Mesendoderm (in vitro differentiated cells): ENCODE measurements around the gene CSPG4.

ENCODE experiments used
- DNase-seq: peaks from one replicate; pipeline ENCODE4 v3.0.0; 2013
- H2AK5ac ChIP-seq: 2 replicates; pipeline ENCODE4 v1.6.1; 2013; ENCODE audit warnings: low read length, inconsistent platforms
- H2BK120ac ChIP-seq: 2 replicates; pipeline ENCODE4 v1.6.1; 2013; ENCODE audit warnings: low read depth, mild to moderate bottlenecking, low read length, moderate library complexity, mixed read lengths
- H2BK15ac ChIP-seq: replicated peaks from 2 replicates; pipeline ENCODE4 v1.6.1; 2013; ENCODE audit warnings: low read depth, mild to moderate bottlenecking, moderate library complexity
- H2BK5ac ChIP-seq: 2 replicates; pipeline ENCODE4 v1.6.1; 2013; ENCODE audit warnings: low read length, inconsistent platforms
- H3K18ac ChIP-seq: 2 replicates; pipeline ENCODE4 v1.6.1; 2013; ENCODE audit warnings: mild to moderate bottlenecking, low read length, mixed read lengths
- H3K23ac ChIP-seq: one replicate; pipeline ENCODE4 v1.6.1; 2013; ENCODE audit warnings: low read length
- H3K27ac ChIP-seq: 2 replicates; pipeline ENCODE4 v1.5.1; 2013; ENCODE audit warnings: low read depth, mild to moderate bottlenecking, inconsistent platforms, low read length, moderate library complexity
- H3K27me3 ChIP-seq: 2 replicates; pipeline ENCODE4 v1.6.1; 2013; ENCODE audit warnings: low read length, control low read depth, mild to moderate bottlenecking, inconsistent platforms; ENCODE audit not compliant: insufficient read depth, poor library complexity
- H3K36me3 ChIP-seq: 2 replicates; pipeline ENCODE4 v1.6.1; 2013; ENCODE audit warnings: low read length, inconsistent platforms; ENCODE audit not compliant: control insufficient read depth, insufficient read depth
- H3K4ac ChIP-seq: one replicate; pipeline ENCODE4 v1.6.1; 2013; ENCODE audit warnings: low read depth, mild to moderate bottlenecking, low read length, moderate library complexity
- H3K4me1 ChIP-seq: 2 replicates; pipeline ENCODE4 v1.6.1; 2013; ENCODE audit warnings: low read depth, low read length, inconsistent platforms; ENCODE audit not compliant: control insufficient read depth
- H3K4me2 ChIP-seq: 2 replicates; pipeline ENCODE4 v1.6.1; 2013; ENCODE audit warnings: low read length
- H3K4me3 ChIP-seq: 2 replicates; pipeline ENCODE4 v1.5.1; 2013; ENCODE audit warnings: mild to moderate bottlenecking, low read length
- H3K56ac ChIP-seq: one replicate; pipeline ENCODE4 v1.6.1; 2013; ENCODE audit warnings: low read length
- H3K79me1 ChIP-seq: 2 replicates; pipeline ENCODE4 v1.6.1; 2013; ENCODE audit warnings: low read length, inconsistent platforms
- H3K79me2 ChIP-seq: 2 replicates; pipeline ENCODE4 v1.6.1; 2013; ENCODE audit warnings: mild to moderate bottlenecking, low read length; ENCODE audit not compliant: control insufficient read depth, insufficient read depth
- H3K9ac ChIP-seq: 2 replicates; pipeline ENCODE4 v1.6.1; 2013; ENCODE audit warnings: low read length, inconsistent platforms
- H4K5ac ChIP-seq: one replicate; pipeline ENCODE4 v1.6.1; 2013; ENCODE audit warnings: low read length
- H4K8ac ChIP-seq: one replicate; pipeline ENCODE4 v1.6.1; 2013; ENCODE audit warnings: low read depth, mild to moderate bottlenecking, control low read depth, low read length, moderate library complexity
- WGBS: extraction: QIAGEN DNeasy Blood & Tissue Kit; methylation state at CpG from one replicate; pipeline ENCODE4 v1.1.7; 2013; ENCODE audit warnings: low lambda C conversion rate, missing lambda C conversion rate; ENCODE audit not compliant: insufficient coverage; ENCODE audit errors: extremely low coverage; 5-methylcytosine and 5-hydroxymethylcytosine counted together

Gene CSPG4

DNA sequence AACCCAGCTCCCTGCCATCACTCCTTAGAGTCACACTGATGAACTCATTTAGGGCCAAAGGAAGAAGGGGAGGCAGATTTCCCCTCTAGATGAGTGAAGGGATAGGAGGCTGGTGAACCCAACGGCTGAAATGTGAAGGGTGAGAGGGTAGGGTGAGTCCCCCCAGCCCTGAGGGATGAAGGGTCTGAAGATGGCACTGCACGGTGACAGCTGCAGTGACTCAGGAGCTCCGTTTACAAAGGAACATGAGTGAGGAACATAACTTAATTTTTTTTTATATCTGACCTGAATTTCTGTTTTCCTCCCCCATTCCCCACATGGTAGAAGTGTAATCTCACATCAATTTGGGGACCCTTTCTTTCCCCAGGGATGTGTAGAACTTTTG lies 50.9 kb downstream of the CSPG4 start:
- H3K9ac ChIP-seq: no peak overlapping the region
- H3K4me3 ChIP-seq: no peak overlapping the region
- no peak for DNase-seq
- H3K56ac ChIP-seq: no peak overlapping the region
- H2BK15ac ChIP-seq: no peak overlapping the region
- no peak overlapping the region for H3K18ac ChIP-seq
- H3K27me3 ChIP-seq: no peaks in the 10 kb centered on the region
- H3K36me3 ChIP-seq: no peaks in the 10 kb centered on the region
- no peak overlapping the region for H3K4me2 ChIP-seq
- no peak overlapping the region for H2BK120ac ChIP-seq
- H4K5ac ChIP-seq: no peak overlapping the region
- H3K79me1 ChIP-seq: no peaks in the 10 kb centered on the region
- no peak overlapping the region for H4K8ac ChIP-seq
- no peak overlapping the region for H3K27ac ChIP-seq
- no CpG with 5 or more reads among the region's 3 CpGs for WGBS
- no peak overlapping the region for H2AK5ac ChIP-seq
- no peak overlapping the region for H3K4ac ChIP-seq
- H2BK5ac ChIP-seq: no peak overlapping the region
- no peaks in the 10 kb centered on the region for H3K4me1 ChIP-seq
- no peaks in the 10 kb centered on the region for H3K79me2 ChIP-seq
- H3K23ac ChIP-seq: no peak overlapping the region

DNA sequence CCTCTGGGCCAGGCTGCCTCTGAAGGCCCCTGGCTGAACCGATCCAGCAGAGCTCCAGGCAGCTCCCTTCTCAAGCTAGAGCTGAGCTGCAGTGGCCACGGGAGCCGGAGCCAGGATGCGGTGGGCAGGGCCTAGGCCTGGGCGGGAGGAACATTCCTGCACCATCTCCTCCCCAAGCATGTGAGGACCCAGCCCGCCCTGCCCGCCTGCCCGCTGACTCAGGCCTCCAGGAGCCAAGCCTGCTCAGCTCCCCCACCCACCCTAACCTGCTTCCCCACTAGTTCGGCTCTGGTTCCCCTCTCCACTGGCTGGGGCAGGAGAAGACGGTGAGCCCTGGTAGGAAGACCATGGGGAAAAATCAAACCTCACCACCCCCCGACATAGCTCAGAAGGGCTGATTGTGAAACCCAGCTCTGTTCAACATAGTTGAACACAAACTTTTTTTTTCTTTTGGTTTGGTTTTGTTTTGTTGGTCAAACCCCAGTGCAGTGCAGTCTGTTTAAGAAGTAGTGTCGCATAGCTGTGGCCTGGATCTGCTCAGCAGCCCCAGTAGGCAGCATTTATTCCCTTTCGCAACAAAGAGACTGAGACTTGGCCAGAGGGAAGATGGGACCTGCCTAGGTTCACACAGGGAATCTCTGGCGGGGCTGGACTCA lies 51.4 kb downstream of the CSPG4 start:
- Histone ChIP-seq H2BK120ac (no peak overlapping the region), H4K5ac (no peak overlapping the region), H3K18ac (no peak overlapping the region), H3K27ac (no peak overlapping the region), H4K8ac (no peak overlapping the region), H3K4me1 (no peaks in the 10 kb centered on the region), H3K79me2 (no peaks in the 10 kb centered on the region), H3K56ac (peak overlapping the region; percentile 59), H2BK5ac (no peak overlapping the region), H3K9ac (peak overlapping the region; percentile 18), H3K79me1 (peaks cover 2% of the 10 kb centered on the region), H3K27me3 (no peaks in the 10 kb centered on the region), H3K4me2 (no peak overlapping the region), H3K4me3 (no peak overlapping the region), H3K4ac (no peak overlapping the region), H2AK5ac (no peak overlapping the region), H2BK15ac (no peak overlapping the region), H3K23ac (no peak overlapping the region), H3K36me3 (no peaks in the 10 kb centered on the region)
- WGBS: no CpG with 5 or more reads among the region's 14 CpGs
- peak; percentile 86 for DNase-seq

DNA sequence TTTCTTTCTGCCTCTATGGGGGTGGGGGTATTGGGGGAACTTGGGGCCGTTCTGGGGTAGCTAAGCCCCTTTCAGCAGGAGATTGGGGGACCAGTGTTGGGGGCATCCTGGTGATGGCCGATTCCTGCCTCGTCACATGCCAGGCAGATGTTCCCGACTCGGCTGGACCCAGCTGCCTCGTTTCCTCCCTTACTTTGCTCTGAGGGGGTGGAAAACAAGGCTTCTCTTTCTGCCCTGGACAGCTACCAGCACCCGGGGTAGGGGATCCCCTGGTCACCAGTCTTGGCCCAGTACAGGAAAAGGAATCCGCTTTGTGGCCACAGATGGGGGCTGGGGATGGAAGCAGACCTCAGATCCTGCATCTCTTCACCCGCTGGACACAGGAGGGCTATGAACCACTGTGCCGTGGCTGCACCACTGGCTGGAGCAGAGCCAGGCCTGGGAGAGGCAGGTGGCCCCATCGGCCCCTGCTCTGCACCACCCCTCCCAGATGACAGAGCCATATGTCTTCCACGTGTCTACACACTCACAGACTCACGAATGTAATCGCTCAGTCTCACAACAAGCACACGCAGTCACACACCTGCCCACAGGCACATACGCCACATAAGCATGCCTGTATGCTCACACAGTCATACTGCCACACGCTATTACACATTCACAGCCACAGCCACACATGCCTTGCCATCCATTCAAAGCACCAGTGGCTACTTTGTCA lies 52.6 kb downstream of the CSPG4 start:
- Histone ChIP-seq H2BK15ac (no peak overlapping the region), H3K27ac (no peak overlapping the region), H3K4ac (no peak overlapping the region), H3K79me2 (no peaks in the 10 kb centered on the region), H3K56ac (no peak overlapping the region), H3K18ac (no peak overlapping the region), H2BK5ac (no peak overlapping the region), H3K36me3 (no peaks in the 10 kb centered on the region), H2AK5ac (no peak overlapping the region), H3K27me3 (no peaks in the 10 kb centered on the region), H4K8ac (no peak overlapping the region), H3K9ac (no peak overlapping the region), H3K4me1 (no peaks in the 10 kb centered on the region), H3K4me2 (no peak overlapping the region), H3K4me3 (no peak overlapping the region), H3K79me1 (peaks cover 5% of the 10 kb centered on the region), H3K23ac (no peak overlapping the region), H2BK120ac (no peak overlapping the region), H4K5ac (no peak overlapping the region)
- WGBS: no CpG with 5 or more reads among the region's 17 CpGs
- no peak for DNase-seq

DNA sequence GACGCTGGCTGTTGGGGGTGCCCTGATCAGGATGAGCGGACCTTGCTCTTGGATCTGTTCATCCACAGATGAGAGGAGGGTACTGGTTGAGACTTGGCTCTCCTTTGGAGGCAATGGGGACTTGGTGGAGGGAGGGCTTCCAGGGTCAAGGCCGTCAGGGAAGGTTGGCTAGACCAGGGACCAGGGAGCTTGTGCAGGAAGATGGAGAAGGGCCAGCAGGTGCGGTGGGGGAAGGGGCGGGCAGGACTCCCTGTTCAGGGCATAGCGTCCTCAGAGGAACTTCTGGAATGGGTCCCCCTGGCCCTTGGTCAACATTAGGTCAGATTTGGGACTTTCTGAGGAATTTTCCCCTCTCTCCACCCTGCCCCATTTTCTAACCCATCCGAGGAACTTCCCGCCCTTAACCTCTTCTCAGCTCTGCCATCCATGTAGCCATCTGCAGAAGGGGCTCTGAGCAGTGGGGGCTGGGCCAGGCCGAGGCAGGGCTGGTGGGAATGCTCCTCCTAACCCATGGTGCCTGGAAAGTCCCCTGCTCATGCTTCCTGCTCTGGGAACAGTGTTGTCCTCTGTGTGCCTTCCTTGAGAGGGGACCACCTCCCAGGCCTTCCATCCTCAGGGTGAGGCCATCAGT lies 53.4 kb downstream of the CSPG4 start:
- H3K23ac ChIP-seq: no peak overlapping the region
- H3K56ac ChIP-seq: no peak overlapping the region
- no peaks in the 10 kb centered on the region for H3K36me3 ChIP-seq
- H3K27ac ChIP-seq: no peak overlapping the region
- H4K8ac ChIP-seq: no peak overlapping the region
- no peak overlapping the region for H2BK120ac ChIP-seq
- no peak overlapping the region for H3K9ac ChIP-seq
- DNase-seq: no peak
- no peaks in the 10 kb centered on the region for H3K4me1 ChIP-seq
- no peak overlapping the region for H3K4me3 ChIP-seq
- peaks cover 7% of the 10 kb centered on the region for H3K79me1 ChIP-seq
- H3K27me3 ChIP-seq: no peaks in the 10 kb centered on the region
- no peak overlapping the region for H3K4me2 ChIP-seq
- no peak overlapping the region for H4K5ac ChIP-seq
- no peak overlapping the region for H3K18ac ChIP-seq
- no peak overlapping the region for H2AK5ac ChIP-seq
- H3K79me2 ChIP-seq: peaks cover 2% of the 10 kb centered on the region
- no peak overlapping the region for H2BK15ac ChIP-seq
- no CpG with 5 or more reads among the region's 9 CpGs for WGBS
- no peak overlapping the region for H2BK5ac ChIP-seq
- no peak overlapping the region for H3K4ac ChIP-seq

DNA sequence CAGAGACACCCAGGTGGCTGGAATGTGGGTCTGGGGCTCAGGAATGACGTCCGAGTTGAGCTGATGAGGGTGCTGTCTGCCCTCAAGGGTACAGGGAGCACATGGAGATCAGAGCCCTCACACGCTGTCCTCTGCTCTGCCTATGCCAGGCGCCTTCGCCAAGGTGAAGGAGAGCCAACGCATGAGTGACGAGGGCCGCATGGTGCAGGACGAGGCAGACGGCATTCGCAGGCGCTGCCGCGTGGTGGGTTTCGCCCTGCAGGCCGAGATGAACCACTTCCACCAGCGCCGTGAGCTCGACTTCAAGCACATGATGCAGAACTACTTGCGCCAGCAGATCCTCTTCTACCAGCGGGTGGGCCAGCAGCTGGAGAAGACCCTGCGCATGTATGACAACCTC lies 55.8 kb downstream of the CSPG4 start:
- WGBS: no CpG with 5 or more reads among the region's 22 CpGs
- H3K9ac ChIP-seq: no peak overlapping the region
- no peak overlapping the region for H3K4me3 ChIP-seq
- H3K4ac ChIP-seq: no peak overlapping the region
- no peak for DNase-seq
- H3K18ac ChIP-seq: no peak overlapping the region
- no peak overlapping the region for H2BK120ac ChIP-seq
- H3K27me3 ChIP-seq: no peaks in the 10 kb centered on the region
- no peak overlapping the region for H3K56ac ChIP-seq
- H3K23ac ChIP-seq: no peak overlapping the region
- no peak overlapping the region for H2BK5ac ChIP-seq
- no peak overlapping the region for H3K27ac ChIP-seq
- peaks cover 10% of the 10 kb centered on the region for H3K79me2 ChIP-seq
- H2BK15ac ChIP-seq: no peak overlapping the region
- no peak overlapping the region for H4K8ac ChIP-seq
- H4K5ac ChIP-seq: no peak overlapping the region
- H3K79me1 ChIP-seq: peaks cover 18% of the 10 kb centered on the region
- H2AK5ac ChIP-seq: no peak overlapping the region
- no peak overlapping the region for H3K4me2 ChIP-seq
- H3K36me3 ChIP-seq: no peaks in the 10 kb centered on the region
- H3K4me1 ChIP-seq: no peaks in the 10 kb centered on the region
